ENCODE data around the gene SPPL2B. TPM values are rescaled to one million over a fixed set of nuclear protein-coding genes. Genes with fewer than 3 reads are reported as not detected.

Gene SPPL2B
- total and polyA plus RNA-seq, 10 donors = 40.5 to 111 (median 78.1) TPM

- 85 to 95% (median 88%) methylated on average over 19 to 20 of the region's 20 CpGs for whole genome bisulfite sequencing, 5 donors
- Histone ChIP-seq H3K27ac (peak overlapping the region in 4 of 8 donors; percentile 93 to 99 (median 97)), H3K36me3 (peaks cover 0 to 5% (median 0%) of the 10 kb centered on the region in 6 donors), H3K27me3 (replicated peaks in 1 of 7) (peaks cover 0 to 30% (median 24%) of the 10 kb centered on the region in 7 donors), H3K4me1 (peaks cover 24 to 100% (median 63%) of the 10 kb centered on the region in 6 donors), H3K9me3 (no peaks in the 10 kb centered on the region), H3K4me3 (no peak overlapping the region)
- intact Hi-C loops (cut with DNase I; ENCODE audit: low total_unique reads) = no loop called here
- no peak for DNase-seq
- TF ChIP-seq CTCF (IDR thresholded peaks at IDR 0.05 in 8 of 11, conservative IDR thresholded peaks at IDR 0.05 in 3 of 11) (no peak), POLR2A (IDR thresholded peaks at IDR 0.05) (no peak), POLR2AphosphoS5 (IDR thresholded peaks at IDR 0.05) (no peak)
Observed at GRCh38 chr19:2286402-2287140, 41.9 kb upstream of the SPPL2B start.

- peaks cover 0 to 17% (median 1%) of the 10 kb centered on the region in 6 donors for H3K36me3 ChIP-seq
- peaks cover 0 to 42% (median 34%) of the 10 kb centered on the region in 7 donors for H3K27me3 ChIP-seq (replicated peaks in 1 of 7)
- peak in 1 of 3 donors; percentile 49 for TF ChIP-seq POLR2AphosphoS5 (IDR thresholded peaks at IDR 0.05)
- TF ChIP-seq CTCF (IDR thresholded peaks at IDR 0.05 in 8 of 11, conservative IDR thresholded peaks at IDR 0.05 in 3 of 11) = no peak
- 46 to 68% (median 55%) methylated on average over 13 of the region's 13 CpGs for WGBS, 5 donors
- no peaks in the 10 kb centered on the region for H3K9me3 ChIP-seq
- H3K4me3 ChIP-seq = peak overlapping the region in 1 of 8 donors; percentile 85
- DNase-seq = no peak
- H3K27ac ChIP-seq = peak overlapping the region in 7 of 8 donors; percentile 91 to 99 (median 93)
- intact Hi-C loops (cut with DNase I; ENCODE audit: low total_unique reads) = no loop called here
- H3K4me1 ChIP-seq = peaks cover 22 to 100% (median 62%) of the 10 kb centered on the region in 6 donors
Observed at GRCh38 chr19:2287585-2288337, 40.7 kb upstream of the SPPL2B start.

DNA sequence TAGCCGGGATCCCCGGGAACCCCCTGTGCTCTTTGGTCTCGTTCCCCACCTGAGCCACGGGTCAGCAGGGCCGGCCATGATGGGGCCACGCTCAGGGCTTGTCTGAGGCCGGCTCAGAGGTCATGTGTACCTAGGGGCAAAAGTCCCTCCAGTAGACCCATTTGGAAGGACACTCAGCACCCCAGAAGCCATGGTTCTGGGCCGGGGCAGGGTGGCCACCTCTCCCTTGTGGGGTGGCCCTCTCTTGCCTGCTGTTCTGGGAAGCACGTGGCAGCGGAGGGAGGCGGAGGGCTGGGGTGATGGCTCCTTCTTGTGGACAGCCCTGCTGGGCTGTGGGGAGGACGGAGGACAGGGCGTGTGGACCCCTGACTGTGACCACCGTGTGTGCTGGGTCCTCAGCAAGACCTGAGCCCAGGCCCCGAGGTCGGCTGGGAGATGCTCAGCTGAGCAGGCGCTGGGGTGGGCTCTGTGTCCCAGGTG is 40.1 kb upstream of the SPPL2B start:
- Histone ChIP-seq H3K27ac (peak overlapping the region in 7 of 8 donors; percentile 91 to 99 (median 93)), H3K4me3 (peak overlapping the region in 1 of 8 donors; percentile 85), H3K9me3 (no peaks in the 10 kb centered on the region), H3K27me3 (replicated peaks in 1 of 7) (peaks cover 0 to 47% (median 34%) of the 10 kb centered on the region in 7 donors), H3K4me1 (peaks cover 21 to 100% (median 59%) of the 10 kb centered on the region in 6 donors), H3K36me3 (peaks cover 0 to 23% (median 3%) of the 10 kb centered on the region in 6 donors)
- intact Hi-C loops (cut with DNase I; ENCODE audit: low total_unique reads) = no loop called here
- 72 to 89% (median 76%) methylated on average over 9 to 17 of the region's 17 CpGs for WGBS, 5 donors
- DNase-seq = peak; percentile 84
- TF ChIP-seq POLR2A (IDR thresholded peaks at IDR 0.05) = no peak
- no peak for TF ChIP-seq CTCF (IDR thresholded peaks at IDR 0.05 in 8 of 11, conservative IDR thresholded peaks at IDR 0.05 in 3 of 11)
- peak in 1 of 3 donors; percentile 37 for TF ChIP-seq POLR2AphosphoS5 (IDR thresholded peaks at IDR 0.05)
